NOMO-1 treated with DMSO at 0.1 percent for 48 hours (cell line): ENCODE data around the gene MT2A.
"Not testable (repeated sequence)": the region's sequence is repeated elsewhere in the genome, so short reads cannot be mapped to it uniquely, and the experiment has no call there.

ENCODE experiments used
- DNase-seq: peaks from one replicate; lab custom pipeline; 2025; ENCODE audit not compliant: unreplicated experiment; lab: John Stamatoyannopoulos, UW

Gene MT2A

DNA sequence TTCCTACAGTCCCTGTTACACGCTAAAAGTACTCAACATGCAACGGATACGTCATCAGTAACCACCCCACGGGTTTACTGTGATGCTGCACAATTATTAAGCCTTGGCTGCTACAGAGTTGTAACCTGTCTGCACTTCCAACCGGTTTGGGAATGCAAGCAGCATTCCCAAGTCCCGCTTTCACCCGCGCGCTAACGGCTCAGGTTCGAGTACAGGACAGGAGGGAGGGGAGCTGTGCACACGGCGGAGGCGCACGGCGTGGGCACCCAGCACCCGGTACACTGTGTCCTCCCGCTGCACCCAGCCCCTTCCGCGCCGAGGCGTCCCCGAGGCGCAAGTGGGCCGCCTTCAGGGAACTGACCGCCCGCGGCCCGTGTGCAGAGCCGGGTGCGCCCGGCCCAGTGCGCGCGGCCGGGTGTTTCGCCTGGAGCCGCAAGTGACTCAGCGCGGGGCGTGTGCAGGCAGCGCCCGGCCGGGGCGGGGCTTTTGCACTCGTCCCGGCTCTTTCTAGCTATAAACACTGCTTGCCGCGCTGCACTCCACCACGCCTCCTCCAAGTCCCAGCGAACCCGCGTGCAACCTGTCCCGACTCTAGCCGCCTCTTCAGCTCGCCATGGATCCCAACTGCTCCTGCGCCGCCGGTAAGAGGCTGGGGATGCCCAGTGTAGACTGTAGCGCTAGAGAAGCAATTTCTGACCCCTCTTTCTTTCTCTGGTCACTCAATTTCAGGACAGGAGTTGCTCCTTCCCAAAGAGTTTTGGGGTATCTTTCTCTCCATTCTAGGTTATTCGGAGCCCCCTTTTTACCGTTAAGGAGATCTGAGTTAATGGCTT is at the start of gene MT2A:
Gene MT2A (plus strand): TSS at position 542 of the 833 bp plus-strand sequence. CDS start 72 bp downstream, at position 614.
- DNase-seq = peak; percentile 98

DNA sequence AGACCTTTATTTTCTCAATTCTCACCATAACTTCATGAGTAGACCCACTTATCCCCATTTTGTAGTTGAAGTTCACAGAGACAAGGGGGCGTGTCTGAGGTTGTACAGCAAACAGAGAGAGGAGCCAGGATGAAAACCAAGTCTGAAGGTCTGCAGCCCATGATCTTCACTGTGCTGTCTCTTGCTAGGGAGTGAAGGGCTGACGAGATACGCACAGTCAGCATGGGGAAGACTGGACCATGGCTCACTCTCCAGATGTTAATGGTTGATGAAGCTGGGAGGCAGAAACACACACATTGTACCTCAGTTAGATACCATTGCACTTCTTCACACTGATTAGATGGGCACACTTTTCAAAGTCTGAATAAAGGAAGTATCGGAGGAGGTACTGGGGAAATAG is 49.3 kb upstream of the MT2A start:
- no peak for DNase-seq

- no peak for DNase-seq
These were observed 47.9 kb upstream of the MT2A start for GRCh38 chr16:56560447-56560846.

GRCh38 chr16:56561126-56561525 is 47.3 kb upstream of the MT2A start:
- DNase-seq = no peak

- DNase-seq = no peak
These were observed 43.4 kb upstream of the MT2A start, which contains the start of gene MT4 for GRCh38 chr16:56564793-56565477. Gene MT4 (plus strand): TSS chr16:56565073. CDS start chr16:56565129, 56 bp downstream.

DNA sequence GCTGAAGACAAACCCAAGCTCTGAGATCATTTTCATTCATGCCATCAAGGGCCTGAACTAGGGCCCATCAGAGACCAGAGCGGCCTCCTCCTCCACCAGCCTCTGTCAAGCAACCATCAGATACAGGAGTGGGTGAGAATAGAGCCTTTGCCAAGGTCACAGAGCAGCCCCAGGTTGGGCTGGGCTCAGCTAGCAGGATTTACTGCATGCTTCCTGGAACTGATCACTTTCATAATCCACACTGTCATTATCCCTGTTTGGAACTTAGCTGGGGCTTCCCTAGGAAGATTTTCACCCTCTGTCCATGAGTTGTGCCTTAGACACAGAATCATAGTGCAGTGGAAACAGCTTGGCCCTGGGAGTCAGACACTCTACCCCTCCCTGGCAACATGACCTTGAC is 38.4 kb upstream of the MT2A start:
- DNase-seq = no peak

DNA sequence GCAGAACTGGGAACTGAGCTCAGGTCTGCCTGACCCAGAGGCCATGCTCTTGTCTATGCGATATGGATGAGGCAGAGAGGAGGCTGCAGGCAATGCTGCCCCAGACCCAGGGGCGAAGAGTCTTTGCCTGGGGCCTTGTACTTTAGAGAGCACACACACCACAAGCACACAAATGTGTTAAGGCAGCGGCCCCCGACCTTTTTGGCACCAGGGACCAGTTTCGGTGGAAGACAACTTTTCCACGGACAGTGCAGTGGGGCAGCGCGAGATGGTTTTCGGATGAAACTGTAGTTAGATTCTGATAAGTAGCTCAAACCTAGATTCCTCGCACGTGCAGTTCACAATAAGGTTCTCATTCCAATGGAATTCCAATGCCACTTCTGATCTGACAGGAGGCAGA is 36.9 kb upstream of the MT2A start:
- no peak for DNase-seq

DNA sequence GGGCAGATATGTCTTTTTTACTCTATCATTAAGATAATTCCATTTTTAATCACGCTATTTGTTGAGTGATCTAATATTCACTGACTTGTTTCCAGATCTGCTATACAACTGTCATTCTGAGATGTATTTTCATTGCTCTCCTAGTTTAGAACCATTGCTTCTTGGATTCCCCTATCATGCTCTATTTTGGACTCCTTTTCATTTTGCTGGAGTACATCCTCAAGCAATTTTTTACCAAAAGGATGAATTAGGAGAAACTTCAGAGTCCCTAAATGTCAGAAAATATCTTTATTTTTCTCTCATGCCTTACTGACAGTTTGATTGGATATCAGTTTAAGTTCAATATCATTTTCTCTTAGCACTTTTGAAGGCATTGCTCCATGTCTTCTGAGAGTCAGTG is 33.8 kb upstream of the MT2A start:
- no peak for DNase-seq

GRCh38 chr16:56576585-56577299 is 31.6 kb upstream of the MT2A start:
- DNase-seq = peak; percentile 88

DNA sequence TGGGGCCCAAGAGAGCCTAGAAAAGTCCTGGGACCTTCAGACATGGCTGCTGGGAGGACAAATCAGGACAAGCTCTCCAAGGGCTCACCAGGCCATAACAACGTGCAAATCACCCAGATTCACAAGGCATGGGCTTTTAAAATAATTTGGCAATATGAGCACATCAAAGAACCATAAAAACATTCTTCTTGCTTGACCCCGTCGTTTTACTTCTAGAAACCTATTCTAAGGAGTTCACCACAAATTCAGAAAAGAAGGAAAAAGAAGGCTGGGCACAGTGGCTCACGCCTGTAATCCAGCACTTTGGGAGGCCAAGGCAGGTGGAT is 31.1 kb upstream of the MT2A start:
- no peak for DNase-seq

GRCh38 chr16:56580391-56581048 is 27.9 kb upstream of the MT2A start:
- DNase-seq = no peak

DNA sequence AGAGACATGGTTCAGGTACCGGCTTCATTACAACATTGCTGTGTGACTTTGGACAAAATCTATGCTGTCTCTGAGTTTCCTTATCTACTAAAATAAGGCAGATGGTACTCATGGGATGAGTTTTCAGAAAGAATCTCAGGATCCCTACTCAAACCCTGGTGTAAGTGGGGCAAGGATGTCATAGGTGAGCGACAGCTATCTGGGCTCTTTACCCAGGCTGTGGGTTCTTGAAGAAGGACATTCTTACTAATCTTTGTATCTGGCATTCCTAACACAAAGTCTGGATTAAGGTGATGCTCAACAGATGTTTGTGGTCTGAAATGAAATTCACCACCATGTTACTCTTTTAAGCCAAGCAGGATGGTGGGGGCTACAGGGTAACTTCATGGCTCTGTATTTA is 25.5 kb upstream of the MT2A start:
- not testable (repeated sequence) for DNase-seq

DNA sequence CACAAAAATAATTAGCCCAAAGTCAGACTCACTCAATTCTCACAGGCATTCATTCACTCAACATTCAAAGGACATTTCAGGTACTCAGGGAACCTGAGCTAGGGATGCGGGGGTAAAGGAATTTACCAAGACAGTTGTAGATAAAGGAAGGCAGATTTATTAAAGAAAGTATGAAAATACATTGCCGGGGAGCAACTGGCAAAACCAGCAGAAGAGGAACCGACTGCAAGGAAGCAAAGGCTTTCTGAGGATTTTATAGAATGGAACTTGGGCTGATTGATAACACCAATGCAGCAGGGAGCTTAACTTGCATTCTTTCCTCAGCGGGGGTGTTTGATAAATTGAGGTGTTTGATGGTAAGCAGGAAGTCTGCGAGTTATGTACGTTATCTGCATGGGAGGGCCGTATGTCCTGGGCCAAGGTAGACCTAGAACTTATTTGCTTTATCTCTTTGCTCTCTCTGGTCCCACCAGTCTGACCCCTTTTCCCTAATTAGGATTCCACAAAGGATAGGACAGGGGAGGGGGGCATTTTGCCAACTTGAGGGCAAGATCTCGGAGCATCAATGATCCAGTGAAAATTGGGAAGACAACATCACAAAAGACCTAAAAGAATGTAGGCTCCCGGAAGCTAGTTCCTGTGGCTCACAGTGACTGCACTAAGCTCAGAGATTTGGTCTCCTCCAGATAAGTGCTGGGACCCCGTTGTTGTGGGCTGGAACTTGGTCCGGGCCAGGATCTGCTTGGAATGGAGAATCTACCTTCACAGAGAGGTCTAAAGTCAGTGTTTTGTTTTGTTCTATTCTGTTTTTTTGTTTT is 24.8 kb upstream of the MT2A start:
- DNase-seq = no peak

GRCh38 chr16:56584276-56584675 is 24.1 kb upstream of the MT2A start:
- no peak for DNase-seq

- no peak for DNase-seq
These were observed 19.6 kb upstream of the MT2A start for GRCh38 chr16:56588781-56589140.

DNA sequence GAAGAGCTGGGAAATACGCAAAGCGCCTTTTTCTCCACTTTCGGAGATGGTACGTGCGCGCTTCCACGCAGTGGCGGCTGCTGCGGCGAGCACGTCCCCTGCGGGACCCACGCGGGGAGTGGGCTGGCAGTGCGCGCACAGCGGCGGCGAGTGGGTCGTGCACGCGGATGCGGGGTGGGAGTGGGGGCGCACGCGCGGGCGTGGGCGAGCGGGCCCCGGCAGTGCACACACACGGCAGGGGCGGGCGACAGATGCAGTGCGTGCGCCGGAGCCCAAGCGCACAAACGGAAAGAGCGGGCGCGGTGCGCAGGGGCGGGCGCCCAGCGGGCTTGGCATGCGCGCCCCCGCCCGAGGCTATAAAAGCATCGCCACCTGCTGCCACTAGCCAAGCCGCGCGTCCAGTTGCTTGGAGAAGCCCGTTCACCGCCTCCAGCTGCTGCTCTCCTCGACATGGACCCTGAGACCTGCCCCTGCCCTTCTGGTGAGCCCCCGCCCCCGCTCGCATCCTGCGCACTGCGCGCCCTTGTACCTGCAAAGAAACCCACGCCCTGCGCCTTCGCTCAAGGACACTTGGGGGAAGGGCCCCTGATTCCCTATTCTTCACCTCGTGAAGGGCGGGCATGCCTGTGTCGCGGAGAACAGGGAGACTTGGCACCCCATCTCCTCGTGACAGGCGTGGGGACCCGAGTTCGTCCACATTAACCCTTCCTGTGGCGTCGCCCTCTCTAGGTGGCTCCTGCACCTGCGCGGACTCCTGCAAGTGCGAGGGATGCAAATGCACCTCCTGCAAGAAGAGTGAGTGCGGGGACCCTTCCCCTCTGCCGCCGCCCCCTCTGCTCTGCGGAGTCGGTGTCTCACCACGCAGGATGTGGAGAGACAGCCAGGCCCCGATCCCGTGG is 19.0 kb upstream of the MT2A start, which contains the start of gene MT3:
Gene MT3 (plus strand): TSS at position 388 of the 899 bp plus-strand sequence. CDS start 63 bp downstream, at position 451.
- no peak for DNase-seq

DNA sequence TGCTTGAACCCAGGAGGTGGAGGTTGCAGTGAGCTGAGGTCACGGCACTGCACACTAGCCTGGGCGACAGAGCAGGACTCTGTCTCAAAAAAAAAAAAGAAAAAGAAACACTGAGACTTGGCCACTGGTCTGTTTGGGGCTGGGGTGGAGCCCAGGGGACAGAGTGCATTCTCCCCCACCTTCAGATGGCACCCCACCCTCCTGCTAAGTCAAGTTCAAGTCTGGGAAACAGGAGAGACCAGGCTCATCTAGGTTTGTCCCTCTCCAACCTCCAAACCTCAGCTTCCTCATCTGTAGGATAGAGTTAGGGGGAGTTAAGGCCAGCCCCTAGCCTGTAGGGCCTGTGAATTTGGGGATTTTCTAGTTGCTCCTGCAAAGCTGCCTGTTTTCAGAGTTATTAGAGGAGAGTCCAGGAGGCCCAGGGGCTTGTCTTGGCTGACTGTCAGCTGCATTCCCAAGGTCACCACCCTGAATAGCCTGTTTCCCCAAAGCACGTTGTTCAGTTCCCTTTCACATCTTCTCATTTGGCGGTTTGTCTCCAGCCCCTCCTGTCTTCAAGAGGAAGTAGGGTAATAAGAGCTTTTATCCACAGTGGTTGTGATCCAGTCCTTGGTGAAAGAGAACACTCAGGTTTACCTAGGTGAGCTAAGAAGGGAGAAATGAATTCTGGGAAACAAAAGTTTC is 16.9 kb upstream of the MT2A start:
- DNase-seq = peak; percentile 81

- no peak for DNase-seq
These were observed 14.7 kb upstream of the MT2A start for GRCh38 chr16:56593573-56594291.
